GM21423 (cell line): ENCODE measurements around the gene EEFSEC.

Source experiments
- ATAC-seq: cut with Tn5 transposase; IDR thresholded peaks from one replicate; pipeline ENCODE4 v1.9.1; 2021; ENCODE audit warnings: mild to moderate bottlenecking, moderate library complexity; ENCODE audit not compliant: unreplicated experiment

Gene EEFSEC

GRCh38 chr3:128421966-128422365, 268.7 kb downstream of the EEFSEC start:
- no peak for ATAC-seq

DNA sequence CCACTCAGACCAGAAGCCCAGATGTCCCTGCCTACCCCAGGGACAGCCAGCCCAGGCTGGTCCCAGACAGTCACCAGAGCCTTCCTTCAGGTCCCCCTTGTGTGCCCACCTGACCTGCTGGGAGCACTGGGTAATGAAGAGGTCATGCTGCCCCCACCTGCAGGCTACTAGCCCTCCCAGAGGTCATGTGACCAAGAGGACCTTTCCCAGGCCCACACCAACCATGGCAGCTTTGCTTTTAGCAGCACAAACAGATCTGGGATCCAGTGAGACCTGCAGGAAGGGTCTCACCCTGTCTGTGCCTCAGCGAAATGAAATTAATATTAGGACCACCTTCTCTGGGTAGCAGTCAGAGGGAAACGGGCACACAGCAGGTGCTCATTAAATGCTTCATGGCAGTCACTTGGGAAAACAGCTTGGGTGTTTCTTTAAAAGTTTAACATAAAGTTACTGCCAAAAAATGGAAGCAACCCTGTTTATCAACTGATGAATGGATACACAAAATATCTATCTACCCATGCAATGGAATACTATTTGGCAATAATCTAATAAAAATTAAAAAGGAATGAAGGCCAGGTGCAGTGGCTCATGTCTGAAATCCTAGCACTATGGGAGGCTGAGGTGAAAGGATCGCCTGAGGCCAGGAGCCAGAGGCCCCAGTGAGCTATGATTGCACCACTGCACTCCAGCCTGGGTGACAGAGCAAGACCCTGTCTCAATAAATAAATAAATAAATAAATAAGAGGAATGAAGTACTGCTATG, 269.7 kb downstream of the EEFSEC start:
- ATAC-seq, result no peak

DNA sequence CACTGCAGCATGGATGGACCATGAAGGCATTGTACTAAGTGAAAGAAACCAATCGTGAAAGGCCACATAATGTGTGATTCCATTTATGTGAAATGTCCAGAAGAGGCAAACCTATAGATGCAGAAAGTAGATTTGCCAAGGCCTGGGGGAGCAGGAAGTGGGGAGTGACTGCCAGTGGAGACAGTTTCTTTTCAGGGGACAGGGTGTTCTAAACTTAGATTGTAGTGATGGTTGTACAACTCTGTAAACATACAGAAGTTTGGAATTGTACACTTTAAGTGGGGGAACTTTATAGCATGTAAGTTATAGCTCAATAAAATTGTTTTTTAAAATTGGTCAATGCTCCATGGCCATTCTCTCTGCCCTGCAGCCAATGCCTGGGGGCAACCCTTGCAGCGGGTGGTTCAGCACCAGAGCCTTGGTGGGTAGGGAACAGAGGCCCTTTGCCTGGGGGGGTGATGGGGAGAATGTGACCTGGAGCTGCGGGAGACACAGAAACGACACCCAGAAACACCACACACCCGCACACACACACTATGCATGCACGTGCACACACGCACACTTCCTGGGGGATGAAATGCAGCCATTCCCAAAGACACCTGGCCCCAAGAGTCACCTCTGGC, 270.4 kb downstream of the EEFSEC start:
- ATAC-seq, result no peak

GRCh38 chr3:128424508-128425069, 271.3 kb downstream of the EEFSEC start:
- no peak for ATAC-seq

DNA sequence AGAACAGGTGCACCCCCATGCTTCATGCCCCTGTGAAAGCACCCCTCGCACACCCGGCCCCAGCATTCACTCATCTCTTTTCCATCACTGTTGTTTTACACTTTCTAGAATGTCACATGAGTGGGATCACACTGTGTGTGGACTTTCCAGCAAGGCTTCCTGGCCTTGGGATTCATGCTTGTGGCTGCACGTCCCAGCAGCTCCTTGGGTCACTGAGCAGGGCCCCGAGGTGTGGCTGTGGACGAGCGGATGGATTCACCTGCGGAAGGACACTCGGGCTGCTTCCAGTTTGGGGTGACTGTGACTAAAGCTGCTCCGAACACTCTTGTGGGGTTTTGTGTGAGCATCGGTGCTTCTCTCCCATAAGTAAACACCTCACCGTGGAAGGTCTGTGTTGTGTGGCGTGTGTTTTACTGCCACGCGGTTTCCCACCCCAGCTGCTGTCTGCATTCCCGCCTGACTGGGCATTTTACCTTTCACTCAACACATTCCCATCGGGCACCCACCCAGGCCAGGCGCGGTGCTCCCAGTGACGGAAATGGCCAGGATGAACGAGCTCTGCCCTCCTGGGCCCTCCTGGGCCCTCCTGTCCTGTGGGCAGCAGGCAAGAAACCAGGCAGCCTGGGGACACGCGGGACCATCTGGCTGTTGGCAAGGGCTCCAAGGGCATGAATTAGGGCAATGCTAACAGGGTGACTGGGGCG, 272.0 kb downstream of the EEFSEC start:
- no peak for ATAC-seq

GRCh38 chr3:128425846-128426127, 272.5 kb downstream of the EEFSEC start:
- ATAC-seq, result no peak

DNA sequence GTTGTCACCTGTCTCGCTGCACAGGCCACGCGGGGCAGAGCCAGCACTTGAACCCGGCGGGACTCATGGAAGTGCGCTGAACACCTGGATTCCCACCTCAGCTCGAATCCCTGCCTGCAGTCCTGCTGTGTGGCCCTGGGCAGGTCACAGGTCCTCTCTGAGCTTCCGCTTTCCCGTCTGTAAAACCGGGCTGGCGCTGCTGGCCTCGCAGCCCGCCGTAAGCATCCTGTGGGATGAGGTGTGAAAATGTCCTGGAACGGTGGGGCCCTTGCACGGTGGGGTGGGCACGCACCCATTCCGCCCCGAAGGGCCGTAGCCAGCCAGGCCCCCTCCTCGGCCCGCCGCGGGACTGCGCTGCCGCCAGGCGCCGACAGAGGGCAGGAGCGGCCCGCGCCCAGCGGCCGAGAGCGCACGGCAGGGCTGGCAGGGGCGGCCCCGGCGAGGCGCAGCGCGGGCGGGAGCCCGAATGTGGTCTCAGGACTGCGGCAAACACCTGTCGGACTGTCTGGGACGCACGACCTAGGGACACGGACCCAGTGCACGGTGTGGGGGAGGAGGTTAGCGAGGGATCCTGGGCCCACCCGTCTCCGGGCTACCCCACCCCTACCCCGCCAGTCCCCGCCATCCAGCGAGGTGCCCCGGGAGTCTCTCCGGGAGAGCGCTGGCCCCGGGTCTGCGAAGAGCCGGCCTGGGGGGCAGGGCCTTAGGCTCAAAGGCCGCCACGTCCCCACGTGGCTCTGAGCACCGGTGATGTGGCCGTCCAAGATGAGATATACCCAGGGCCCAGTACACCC, 273.0 kb downstream of the EEFSEC start:
- peak; percentile 59 for ATAC-seq

GRCh38 chr3:128427175-128427857, 274.0 kb downstream of the EEFSEC start:
- no peak for ATAC-seq

- ATAC-seq, result no peak
Observed at GRCh38 chr3:128427872-128428822, 274.9 kb downstream of the EEFSEC start.

- ATAC-seq, result no peak
Observed at GRCh38 chr3:128429275-128429674, 276.0 kb downstream of the EEFSEC start.

- ATAC-seq, result no peak
Observed at GRCh38 chr3:128429751-128430150, 276.5 kb downstream of the EEFSEC start.

GRCh38 chr3:128430301-128430700, 277.0 kb downstream of the EEFSEC start:
- ATAC-seq, result no peak

DNA sequence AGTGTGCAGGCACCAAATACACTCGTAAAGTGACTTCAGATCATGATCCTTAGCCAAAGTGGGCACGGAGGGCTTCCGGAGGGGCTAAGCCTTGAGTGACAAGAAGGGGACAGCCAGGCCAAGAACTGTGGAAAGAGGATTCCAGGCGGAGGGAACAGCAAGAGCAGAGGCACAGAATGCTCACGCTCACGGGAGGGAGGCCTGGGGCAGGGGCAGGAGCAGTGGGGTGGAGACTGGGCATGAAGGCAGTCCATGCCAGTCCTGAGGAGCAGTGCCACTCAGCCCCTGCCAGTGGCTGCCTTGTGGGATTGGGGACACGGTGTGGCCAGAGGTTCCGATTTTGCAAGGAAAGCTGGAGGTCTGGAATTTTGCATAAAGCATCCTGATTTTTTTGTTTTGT, 277.4 kb downstream of the EEFSEC start:
- ATAC-seq, result no peak

DNA sequence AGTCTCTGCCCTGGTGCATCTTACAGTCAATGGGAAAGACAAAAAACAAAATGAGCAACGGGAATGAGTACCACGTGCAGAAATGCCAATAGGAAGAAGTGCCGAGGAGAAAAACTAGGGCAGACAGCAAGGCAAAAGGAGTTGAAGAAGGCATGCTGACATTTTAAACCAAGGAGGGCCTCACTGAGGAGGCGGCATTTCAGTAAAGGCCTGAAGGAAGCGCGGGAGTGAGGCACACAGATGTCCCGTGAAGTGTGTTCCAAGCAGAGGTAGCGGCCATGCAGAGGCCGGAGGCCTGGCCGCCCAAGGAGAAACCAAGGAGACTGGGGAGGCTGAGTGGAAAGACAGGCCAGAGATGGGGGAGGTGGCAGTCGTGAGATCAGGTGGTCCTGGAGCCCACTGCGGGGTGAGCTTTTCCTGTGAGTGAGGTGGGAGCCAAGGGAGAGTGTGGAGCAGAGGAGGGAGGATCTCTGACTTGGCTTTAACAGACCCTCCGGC, 278.6 kb downstream of the EEFSEC start:
- no peak for ATAC-seq

- ATAC-seq, result no peak
Observed at GRCh38 chr3:128432301-128432970, 279.2 kb downstream of the EEFSEC start.

- no peak for ATAC-seq
Observed at GRCh38 chr3:128432971-128433836, 279.9 kb downstream of the EEFSEC start.

DNA sequence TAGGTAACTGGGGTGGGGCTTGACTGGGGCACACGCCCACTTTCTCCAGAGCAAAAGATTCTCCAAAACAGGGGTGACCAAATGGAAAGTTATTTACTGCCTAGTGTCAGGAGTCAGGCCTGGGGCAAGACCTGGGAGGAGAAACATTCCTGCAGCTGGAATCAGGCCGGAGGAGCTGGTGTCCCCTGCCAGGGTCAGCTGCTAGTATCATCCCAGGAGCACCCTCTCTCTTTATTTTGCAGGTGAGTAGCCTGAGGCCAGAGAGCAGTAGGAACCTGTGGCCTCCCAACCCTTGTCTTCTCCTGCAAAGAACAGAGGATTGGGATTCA, 280.5 kb downstream of the EEFSEC start:
- no peak for ATAC-seq

- ATAC-seq, result no peak
Observed at GRCh38 chr3:128434524-128434923, 281.2 kb downstream of the EEFSEC start.
